ENCODE data around the gene CSMD2. TPM values are rescaled to one million over a fixed set of nuclear protein-coding genes. Genes with fewer than 3 reads are reported as not detected.

Gene CSMD2
- total and polyA plus RNA-seq, 2 donors (not counting 1 experiment from before 2014, with no cell fraction given): 2.2 to 7.6 TPM

DNA sequence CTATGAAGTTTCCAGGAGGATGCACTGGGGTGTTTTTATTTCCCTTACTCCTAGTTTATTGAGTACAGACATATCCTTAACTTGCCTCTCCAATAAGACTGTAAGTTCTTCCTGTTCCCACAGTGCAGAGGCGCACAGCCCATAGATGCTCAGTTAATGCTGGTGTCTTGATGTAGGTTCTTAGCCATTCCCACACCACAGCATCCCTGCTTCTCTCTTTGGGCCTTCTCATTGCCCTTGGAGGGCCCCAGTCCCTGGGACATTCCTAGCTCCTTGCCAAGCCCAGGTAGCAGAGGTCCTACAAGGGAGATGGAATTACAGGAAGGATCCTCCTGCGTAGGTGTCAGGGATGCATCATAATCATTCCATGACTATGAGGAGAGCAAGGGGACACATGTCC is 362.8 kb downstream of the CSMD2 start:
- Histone ChIP-seq H2AFZ (ENCODE audit: low read length) (no peak overlapping the region), H3K4me2 (ENCODE audit: extremely low read depth, insufficient read depth, low read length) (no peak overlapping the region), H3K4me3 (replicated peaks in 1 of 4; ENCODE audit: control extremely low read depth in 1 of 4, insufficient read depth in 1 of 4, low read depth in 3 of 4, low read length in 4 of 4) (no peak overlapping the region), H4K20me1 (ENCODE audit: control insufficient read depth, extremely low read depth, insufficient read depth, low read length) (no peaks in the 10 kb centered on the region), H3K9me3 (ENCODE audit: control insufficient read depth, insufficient read depth, low read depth, low read length) (no peaks in the 10 kb centered on the region), H3K27ac (ENCODE audit: insufficient read depth, low read length) (no peak overlapping the region), H3K79me2 (ENCODE audit: control insufficient read depth, insufficient read depth, low read length) (no peaks in the 10 kb centered on the region), H3K27me3 (ENCODE audit: control insufficient read depth, insufficient read depth, low read length) (no peaks in the 10 kb centered on the region), H3K4me1 (ENCODE audit: control insufficient read depth, extremely low read depth, insufficient read depth, low read length) (no peaks in the 10 kb centered on the region), H3K36me3 (ENCODE audit: control insufficient read depth, insufficient read depth, low read length) (no peaks in the 10 kb centered on the region), H3K9ac (ENCODE audit: insufficient read depth, low read length) (no peak overlapping the region)
- no peak for DNase-seq (ENCODE audit: low read depth in 2 of 2)
- TF ChIP-seq, protein P1, sequence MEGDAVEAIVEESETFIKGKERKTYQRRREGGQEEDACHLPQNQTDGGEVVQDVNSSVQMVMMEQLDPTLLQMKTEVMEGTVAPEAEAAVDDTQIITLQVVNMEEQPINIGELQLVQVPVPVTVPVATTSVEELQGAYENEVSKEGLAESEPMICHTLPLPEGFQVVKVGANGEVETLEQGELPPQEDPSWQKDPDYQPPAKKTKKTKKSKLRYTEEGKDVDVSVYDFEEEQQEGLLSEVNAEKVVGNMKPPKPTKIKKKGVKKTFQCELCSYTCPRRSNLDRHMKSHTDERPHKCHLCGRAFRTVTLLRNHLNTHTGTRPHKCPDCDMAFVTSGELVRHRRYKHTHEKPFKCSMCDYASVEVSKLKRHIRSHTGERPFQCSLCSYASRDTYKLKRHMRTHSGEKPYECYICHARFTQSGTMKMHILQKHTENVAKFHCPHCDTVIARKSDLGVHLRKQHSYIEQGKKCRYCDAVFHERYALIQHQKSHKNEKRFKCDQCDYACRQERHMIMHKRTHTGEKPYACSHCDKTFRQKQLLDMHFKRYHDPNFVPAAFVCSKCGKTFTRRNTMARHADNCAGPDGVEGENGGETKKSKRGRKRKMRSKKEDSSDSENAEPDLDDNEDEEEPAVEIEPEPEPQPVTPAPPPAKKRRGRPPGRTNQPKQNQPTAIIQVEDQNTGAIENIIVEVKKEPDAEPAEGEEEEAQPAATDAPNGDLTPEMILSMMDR (conservative IDR thresholded peaks at IDR 0.05 in 1 of 2, IDR thresholded peaks at IDR 0.05 in 1 of 2; ENCODE audit: low read depth in 1 of 2, low read length in 2 of 2): no peak
- TF ChIP-seq EZH2 (IDR thresholded peaks at IDR 0.05; ENCODE audit: low read length, missing control alignments): no peak

DNA sequence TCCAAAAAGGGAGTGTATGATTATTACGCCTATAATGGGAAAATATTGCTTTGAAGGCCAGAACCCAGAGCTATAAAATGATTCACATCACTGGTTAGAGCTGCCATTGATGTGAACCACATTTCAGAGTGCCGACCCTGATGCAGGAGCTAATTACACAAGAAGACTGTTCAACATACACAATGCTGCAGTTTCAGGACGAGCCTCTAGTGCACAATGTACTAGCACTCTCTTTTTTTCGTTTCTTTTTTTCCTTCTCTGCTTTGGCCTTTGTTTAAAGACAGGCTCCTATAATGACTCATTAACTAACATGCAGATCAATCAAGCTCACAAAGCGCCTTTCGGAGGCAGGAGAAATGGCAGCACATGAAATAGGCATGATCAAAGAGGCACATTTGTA is 367.2 kb downstream of the CSMD2 start:
- Histone ChIP-seq H3K9me3 (ENCODE audit: control insufficient read depth, insufficient read depth, low read depth, low read length) (no peaks in the 10 kb centered on the region), H4K20me1 (ENCODE audit: control insufficient read depth, extremely low read depth, insufficient read depth, low read length) (no peaks in the 10 kb centered on the region), H3K4me2 (ENCODE audit: extremely low read depth, insufficient read depth, low read length) (no peak overlapping the region), H3K27ac (ENCODE audit: insufficient read depth, low read length) (no peak overlapping the region), H3K9ac (ENCODE audit: insufficient read depth, low read length) (no peak overlapping the region), H3K27me3 (ENCODE audit: control insufficient read depth, insufficient read depth, low read length) (no peaks in the 10 kb centered on the region), H3K4me3 (replicated peaks in 1 of 4; ENCODE audit: control extremely low read depth in 1 of 4, insufficient read depth in 1 of 4, low read depth in 3 of 4, low read length in 4 of 4) (no peak overlapping the region), H3K36me3 (ENCODE audit: control insufficient read depth, insufficient read depth, low read length) (no peaks in the 10 kb centered on the region), H3K4me1 (ENCODE audit: control insufficient read depth, extremely low read depth, insufficient read depth, low read length) (no peaks in the 10 kb centered on the region), H2AFZ (ENCODE audit: low read length) (no peak overlapping the region), H3K79me2 (ENCODE audit: control insufficient read depth, insufficient read depth, low read length) (no peaks in the 10 kb centered on the region)
- TF ChIP-seq, protein P1 (conservative IDR thresholded peaks at IDR 0.05 in 1 of 2, IDR thresholded peaks at IDR 0.05 in 1 of 2; ENCODE audit: low read depth in 1 of 2, low read length in 2 of 2): no peak
- no peak for TF ChIP-seq EZH2 (IDR thresholded peaks at IDR 0.05; ENCODE audit: low read length, missing control alignments)
- no peak for DNase-seq (ENCODE audit: low read depth in 2 of 2)

DNA sequence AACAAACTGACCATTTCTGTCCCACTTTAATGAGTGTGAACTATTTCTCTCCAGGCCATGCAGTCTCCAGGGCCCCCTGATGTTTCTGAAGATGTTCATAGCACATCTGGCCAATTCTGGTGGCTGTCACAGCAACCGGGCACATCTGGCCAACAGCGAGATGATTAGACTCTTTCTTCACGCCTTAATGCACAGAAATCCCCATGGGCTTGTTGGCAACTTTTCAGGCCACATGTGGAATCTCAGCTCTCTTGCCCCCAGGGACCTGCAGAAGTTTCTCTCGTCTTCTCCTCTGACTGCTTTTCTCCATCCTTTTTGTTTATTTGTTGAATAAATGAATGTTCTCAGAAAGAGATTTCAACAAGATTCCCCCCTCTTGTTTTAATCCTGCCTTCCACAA is 372.4 kb downstream of the CSMD2 start:
- H2AFZ ChIP-seq (ENCODE audit: low read length): no peak overlapping the region
- H3K27me3 ChIP-seq (ENCODE audit: control insufficient read depth, insufficient read depth, low read length): no peaks in the 10 kb centered on the region
- H3K79me2 ChIP-seq (ENCODE audit: control insufficient read depth, insufficient read depth, low read length): no peaks in the 10 kb centered on the region
- DNase-seq (ENCODE audit: low read depth in 2 of 2): no peak
- TF ChIP-seq EZH2 (IDR thresholded peaks at IDR 0.05; ENCODE audit: low read length, missing control alignments): no peak
- H3K9ac ChIP-seq (ENCODE audit: insufficient read depth, low read length): no peak overlapping the region
- H3K4me3 ChIP-seq (replicated peaks in 1 of 4; ENCODE audit: control extremely low read depth in 1 of 4, insufficient read depth in 1 of 4, low read depth in 3 of 4, low read length in 4 of 4): no peak overlapping the region
- H3K4me1 ChIP-seq (ENCODE audit: control insufficient read depth, extremely low read depth, insufficient read depth, low read length): no peaks in the 10 kb centered on the region
- no peak overlapping the region for H3K4me2 ChIP-seq (ENCODE audit: extremely low read depth, insufficient read depth, low read length)
- no peaks in the 10 kb centered on the region for H4K20me1 ChIP-seq (ENCODE audit: control insufficient read depth, extremely low read depth, insufficient read depth, low read length)
- H3K9me3 ChIP-seq (ENCODE audit: control insufficient read depth, insufficient read depth, low read depth, low read length): no peaks in the 10 kb centered on the region
- no peak overlapping the region for H3K27ac ChIP-seq (ENCODE audit: insufficient read depth, low read length)
- H3K36me3 ChIP-seq (ENCODE audit: control insufficient read depth, insufficient read depth, low read length): no peaks in the 10 kb centered on the region
